Hematopoietic multipotent progenitor cell treated with erythropoietin and hydrocortisone succinate and interleukin-3 and kit ligand, for 4 days (in vitro differentiated cells): ENCODE results near the gene OARD1.
A peak's percentile ranks its signal among the peaks of the same experiment; 100 is the strongest.
"Not testable (repeated sequence)": the region's sequence is repeated elsewhere in the genome, so short reads cannot be mapped to it uniquely, and the experiment has no call there.

Source experiments
- DNase-seq: peaks from one replicate; pipeline ENCODE4 v3.0.0-alpha.2; 2015

Gene OARD1

DNA sequence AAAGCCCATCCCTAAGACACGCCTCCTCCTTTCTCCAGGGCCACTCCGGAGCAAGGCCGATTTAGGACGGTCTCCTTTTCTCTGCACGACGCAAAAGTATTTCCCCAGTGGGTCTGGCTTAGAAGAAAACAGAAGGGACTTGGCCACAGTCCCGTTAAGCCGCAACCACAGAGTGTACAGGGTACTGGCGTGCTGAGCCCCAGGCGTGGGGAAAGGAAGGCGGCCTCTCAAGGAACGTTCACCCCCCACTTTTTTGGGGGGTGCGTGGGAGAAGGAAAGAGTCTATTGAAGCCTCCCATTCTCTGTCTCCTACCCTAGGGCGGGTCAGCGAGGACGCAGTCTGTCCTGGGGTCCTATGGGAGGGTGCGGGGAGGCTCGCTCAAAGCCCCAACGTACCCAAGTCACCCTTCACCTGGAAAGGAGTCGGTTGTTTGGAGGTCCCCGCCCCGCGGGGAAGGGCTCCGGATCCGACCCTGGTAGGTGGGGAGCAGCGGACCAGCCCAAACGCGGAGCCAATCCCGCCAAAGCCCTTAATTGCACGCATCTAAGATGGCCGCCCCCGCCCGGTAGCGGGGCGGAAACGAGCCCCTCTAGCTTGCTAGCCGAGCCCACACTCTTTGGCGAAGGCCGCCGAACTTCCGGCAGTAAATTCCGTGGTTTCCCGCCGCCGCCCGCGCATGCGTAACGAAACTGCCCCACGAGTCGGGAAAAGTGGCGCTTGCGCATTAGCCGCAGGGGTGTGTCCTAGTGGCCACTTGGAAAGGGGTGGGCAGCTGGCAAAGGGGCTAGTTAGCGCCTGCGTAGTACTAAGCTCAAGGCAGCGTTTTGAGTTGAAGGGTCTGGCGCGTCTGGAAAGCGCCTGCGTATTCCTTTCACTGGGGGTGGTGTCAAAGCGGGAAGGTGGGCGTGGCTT, at the start of gene OARD1:
TSS of gene OARD1 (minus strand) at position 434 of the 913 bp plus-strand sequence. CDS start 722 bp downstream, outside the sequence.
- peak; percentile 100 for DNase-seq

- DNase-seq = no peak
Observed at GRCh38 chr6:41120058-41120457, 47.9 kb upstream of the OARD1 start.

DNA sequence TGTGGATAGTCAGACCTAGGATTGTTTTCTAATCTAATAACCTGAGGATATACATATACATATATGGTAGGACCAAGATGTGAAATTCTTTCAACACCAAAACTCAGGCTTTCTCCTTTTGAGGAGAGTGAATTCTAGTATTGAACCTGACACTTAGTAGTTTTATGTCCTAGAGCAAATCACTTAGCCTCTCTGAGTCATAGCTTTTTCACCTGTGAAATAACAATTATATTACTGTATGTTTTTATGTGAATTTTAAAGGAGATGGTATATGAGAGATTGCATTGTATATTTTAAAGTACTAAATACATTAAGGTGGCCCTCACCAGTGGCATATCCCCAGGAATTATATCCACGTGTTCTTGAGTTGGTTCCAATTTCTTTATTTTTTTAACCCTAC, 47.4 kb upstream of the OARD1 start:
- DNase-seq = no peak

- not testable (repeated sequence) for DNase-seq
Observed at GRCh38 chr6:41115027-41115426, 42.9 kb upstream of the OARD1 start.

GRCh38 chr6:41111017-41111416, 38.9 kb upstream of the OARD1 start:
- DNase-seq = no peak

- DNase-seq = no peak
Observed at GRCh38 chr6:41103847-41104246, 31.7 kb upstream of the OARD1 start.

GRCh38 chr6:41100871-41101287, 28.7 kb upstream of the OARD1 start:
- DNase-seq = no peak

- no peak for DNase-seq
Observed at GRCh38 chr6:41098366-41098765, 26.2 kb upstream of the OARD1 start.

DNA sequence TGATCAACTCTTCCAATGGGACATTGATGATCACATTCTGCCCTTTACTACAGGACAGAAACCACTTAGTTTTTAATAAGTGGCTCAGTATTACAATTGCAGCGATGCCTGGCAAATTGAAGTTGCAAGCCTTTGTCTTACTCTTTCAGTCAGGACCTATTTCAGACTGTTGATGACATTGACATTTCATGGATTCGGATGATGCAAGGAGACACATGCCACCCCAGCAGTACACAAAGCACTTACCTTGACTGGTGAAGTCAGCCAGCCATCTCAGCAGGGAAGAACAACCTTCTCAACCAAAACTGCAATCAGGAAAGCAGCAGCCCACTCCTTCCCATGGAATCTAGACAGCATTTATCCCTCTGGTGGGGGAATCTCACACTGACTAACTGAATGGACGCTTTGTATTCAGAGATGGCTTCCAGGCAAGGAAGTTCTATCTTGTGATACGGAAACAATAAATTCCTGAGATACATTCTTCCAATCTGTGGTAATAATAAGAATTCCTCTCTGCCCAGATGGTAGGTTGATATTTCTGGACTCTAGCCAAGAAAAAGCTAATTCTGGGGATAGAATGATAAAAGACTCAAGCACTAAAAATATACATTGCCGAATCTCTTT, 25.4 kb upstream of the OARD1 start:
- DNase-seq = no peak

GRCh38 chr6:41093729-41094128, 21.6 kb upstream of the OARD1 start:
- no peak for DNase-seq

DNA sequence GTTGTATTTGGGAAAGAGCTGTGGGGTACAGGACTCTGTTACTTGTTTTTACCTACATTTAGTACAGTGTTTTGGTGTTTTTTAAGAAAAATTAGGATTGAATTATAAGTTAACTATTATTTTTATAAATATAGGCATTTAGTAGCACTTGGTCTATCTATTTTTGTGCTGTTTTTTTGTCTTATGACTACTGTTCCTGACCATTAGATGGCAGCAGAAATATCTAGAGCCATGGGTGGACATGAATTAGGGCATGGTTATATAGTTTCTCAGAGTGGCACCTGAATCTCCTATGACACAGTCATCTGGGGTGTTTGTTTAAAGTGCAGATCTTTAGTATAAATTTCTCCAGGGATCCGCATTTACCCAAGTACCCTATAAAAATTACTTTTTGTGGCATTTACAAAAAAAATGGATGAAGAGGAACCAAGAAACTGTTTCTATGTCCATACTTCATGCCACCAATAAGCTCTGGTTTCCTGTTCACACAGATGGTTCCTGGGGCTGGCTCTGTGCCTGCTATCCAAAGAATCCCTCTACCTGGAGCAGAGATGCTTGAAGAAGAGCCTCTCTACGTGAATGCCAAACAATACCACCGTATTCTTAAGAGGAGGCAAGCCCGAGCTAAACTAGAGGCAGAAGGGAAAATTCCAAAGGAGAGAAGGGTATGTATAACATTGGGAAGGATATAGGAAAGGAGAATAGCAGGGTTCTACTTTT, 20.4 kb upstream of the OARD1 start:
- peak; percentile 75 for DNase-seq

GRCh38 chr6:41090841-41091761, 18.9 kb upstream of the OARD1 start:
- DNase-seq = no peak

GRCh38 chr6:41088451-41088850, 16.3 kb upstream of the OARD1 start:
- no peak for DNase-seq

DNA sequence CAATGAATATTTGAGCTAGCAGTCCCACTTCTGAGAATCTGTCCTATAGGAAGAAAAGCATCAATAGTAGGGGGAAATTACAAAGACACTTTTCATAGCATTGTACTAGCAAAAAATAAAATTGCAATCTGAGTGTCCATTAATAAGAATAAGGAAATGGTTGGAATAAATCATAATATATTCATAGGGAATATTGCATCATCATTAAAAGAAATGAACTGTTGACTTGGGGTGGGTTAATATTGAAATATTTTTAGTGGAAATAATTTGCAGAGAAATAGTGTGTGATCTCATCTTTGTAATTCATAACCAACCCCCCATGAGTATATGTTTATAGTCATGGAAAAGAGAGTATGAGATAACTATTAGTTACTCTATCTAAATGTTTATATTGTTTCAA, 13.0 kb upstream of the OARD1 start:
- DNase-seq = no peak

- DNase-seq = no peak
Observed at GRCh38 chr6:41083072-41083471, 10.9 kb upstream of the OARD1 start.

GRCh38 chr6:41080621-41081020, 8.5 kb upstream of the OARD1 start:
- DNase-seq = no peak

GRCh38 chr6:41079080-41079479, 6.9 kb upstream of the OARD1 start:
- no peak for DNase-seq

DNA sequence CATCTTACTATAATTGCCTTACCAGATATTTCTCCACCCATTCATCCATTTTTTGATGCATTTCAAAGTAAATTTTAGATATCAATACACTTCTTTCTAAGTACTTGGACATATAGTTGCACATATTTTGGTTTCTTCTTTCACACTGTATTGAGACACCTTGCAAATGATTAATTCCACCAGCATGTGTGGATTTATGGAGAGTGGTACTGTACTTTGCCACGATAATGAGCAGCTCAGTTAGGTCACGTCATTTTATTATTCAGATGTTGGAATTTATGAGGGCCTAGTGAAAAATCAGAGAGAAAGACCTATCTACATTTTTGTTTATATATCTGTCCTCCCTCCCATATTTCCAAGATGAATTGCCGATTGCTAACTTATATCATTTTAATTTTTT, 5.9 kb upstream of the OARD1 start:
- no peak for DNase-seq

- DNase-seq = no peak
Observed at GRCh38 chr6:41077536-41077935, 5.4 kb upstream of the OARD1 start.

DNA sequence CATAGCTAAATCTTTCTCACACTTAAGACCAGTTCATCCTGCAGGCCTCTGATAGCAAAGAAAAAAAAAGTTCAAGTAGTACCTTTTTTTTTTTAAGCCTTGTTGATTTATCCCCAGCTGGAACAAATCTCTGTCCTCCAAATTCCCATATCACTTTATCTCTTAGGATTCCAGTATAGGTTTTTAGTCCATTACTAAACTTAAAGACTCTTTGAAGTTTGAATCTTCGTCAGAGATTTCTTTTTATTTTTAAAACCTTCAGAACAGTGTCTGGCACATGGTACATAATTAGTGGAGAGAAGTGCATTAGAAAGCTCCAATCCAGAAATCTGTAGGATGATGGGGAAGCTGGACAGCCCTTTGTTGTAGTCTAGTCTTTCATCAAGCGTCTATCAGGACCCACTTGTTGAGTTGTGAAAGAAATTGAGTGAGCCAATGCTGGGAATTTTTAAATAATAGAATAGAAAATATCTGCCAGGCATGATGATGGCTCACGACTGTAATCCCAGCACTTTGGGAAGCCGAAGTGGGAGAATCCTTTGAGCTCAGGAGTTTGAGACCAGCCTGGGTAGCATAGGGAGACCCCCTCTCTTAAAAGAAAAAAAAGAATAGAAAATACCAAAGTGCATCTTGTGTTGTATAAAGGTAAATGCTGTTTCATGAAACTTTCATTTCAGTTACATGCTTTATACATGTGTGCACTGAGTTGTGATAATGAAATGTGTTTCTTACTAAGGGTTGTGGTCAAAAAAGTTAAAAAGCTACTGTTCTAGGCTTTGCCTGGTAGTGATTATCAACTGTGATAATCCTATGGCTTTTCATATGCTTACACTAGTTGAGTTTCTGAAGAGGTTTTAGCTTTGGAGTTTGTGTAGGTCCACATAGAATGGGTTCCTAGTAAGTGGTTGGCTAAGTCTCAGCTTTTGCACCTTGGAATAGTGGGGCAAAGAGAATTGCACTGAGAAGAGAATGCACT, 3.8 kb upstream of the OARD1 start:
- DNase-seq = peak; percentile 53
